ENCODE results near the gene ATAD5.
A peak's percentile ranks its signal among the peaks of the same experiment; 100 is the strongest.
"Not testable (repeated sequence)": the region's sequence is repeated elsewhere in the genome, so short reads cannot be mapped to it uniquely, and the experiment has no call there.

The ATAD5 gene, protein sequence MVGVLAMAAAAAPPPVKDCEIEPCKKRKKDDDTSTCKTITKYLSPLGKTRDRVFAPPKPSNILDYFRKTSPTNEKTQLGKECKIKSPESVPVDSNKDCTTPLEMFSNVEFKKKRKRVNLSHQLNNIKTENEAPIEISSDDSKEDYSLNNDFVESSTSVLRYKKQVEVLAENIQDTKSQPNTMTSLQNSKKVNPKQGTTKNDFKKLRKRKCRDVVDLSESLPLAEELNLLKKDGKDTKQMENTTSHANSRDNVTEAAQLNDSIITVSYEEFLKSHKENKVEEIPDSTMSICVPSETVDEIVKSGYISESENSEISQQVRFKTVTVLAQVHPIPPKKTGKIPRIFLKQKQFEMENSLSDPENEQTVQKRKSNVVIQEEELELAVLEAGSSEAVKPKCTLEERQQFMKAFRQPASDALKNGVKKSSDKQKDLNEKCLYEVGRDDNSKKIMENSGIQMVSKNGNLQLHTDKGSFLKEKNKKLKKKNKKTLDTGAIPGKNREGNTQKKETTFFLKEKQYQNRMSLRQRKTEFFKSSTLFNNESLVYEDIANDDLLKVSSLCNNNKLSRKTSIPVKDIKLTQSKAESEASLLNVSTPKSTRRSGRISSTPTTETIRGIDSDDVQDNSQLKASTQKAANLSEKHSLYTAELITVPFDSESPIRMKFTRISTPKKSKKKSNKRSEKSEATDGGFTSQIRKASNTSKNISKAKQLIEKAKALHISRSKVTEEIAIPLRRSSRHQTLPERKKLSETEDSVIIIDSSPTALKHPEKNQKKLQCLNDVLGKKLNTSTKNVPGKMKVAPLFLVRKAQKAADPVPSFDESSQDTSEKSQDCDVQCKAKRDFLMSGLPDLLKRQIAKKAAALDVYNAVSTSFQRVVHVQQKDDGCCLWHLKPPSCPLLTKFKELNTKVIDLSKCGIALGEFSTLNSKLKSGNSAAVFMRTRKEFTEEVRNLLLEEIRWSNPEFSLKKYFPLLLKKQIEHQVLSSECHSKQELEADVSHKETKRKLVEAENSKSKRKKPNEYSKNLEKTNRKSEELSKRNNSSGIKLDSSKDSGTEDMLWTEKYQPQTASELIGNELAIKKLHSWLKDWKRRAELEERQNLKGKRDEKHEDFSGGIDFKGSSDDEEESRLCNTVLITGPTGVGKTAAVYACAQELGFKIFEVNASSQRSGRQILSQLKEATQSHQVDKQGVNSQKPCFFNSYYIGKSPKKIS (N-terminal part only)

GRCh38 chr17:30831663-30832437, at the start of gene ATAD5:
TSS of gene ATAD5 (plus strand) at chr17:30831966. CDS start at chr17:30832348, 382 bp downstream.
- peak; percentile 92 for DNase-seq (ENCODE audit: low spot score)

- DNase-seq (ENCODE audit: low spot score), result no peak
Observed at GRCh38 chr17:30782206-30782605, 49.6 kb upstream of the ATAD5 start.

DNA sequence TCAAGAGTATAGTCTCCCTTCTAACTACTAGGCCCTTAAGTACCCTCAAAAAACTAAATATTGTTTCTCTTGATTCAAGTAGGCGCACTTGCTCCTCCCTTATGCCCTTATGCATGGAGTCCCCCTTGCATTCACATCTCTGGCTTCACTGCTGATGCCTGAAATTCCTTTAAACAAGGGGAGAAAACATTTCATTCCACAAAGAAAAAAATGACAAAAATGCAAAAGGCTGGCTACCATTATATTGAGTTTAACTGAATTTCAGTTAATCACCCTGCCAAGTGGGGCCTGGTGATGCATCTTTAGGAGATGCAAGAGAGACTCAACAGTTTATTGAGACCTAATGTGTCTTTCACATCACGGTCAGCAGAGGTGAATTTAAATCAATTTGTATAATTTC, 42.8 kb upstream of the ATAD5 start:
- no peak for DNase-seq (ENCODE audit: low spot score)

DNA sequence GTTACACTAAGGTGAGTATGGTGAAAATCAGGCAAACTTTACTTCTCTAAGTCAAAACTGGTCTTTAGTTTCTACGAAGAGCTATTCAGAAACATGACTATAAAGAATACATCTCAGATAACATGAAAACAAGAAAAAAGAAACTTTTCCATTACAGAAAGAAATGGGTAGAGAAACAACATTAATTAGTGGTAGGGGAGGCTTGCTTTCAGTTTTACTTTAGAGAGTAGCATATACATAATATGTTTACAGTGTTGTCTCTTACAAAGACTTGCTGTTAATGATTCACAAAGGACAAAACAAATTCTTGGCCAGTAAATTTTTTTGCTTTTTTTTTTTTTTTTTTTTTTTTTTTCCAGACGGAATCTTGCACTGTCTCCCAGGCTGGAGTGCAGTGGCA, 41.5 kb upstream of the ATAD5 start:
- DNase-seq (ENCODE audit: low spot score), result no peak

DNA sequence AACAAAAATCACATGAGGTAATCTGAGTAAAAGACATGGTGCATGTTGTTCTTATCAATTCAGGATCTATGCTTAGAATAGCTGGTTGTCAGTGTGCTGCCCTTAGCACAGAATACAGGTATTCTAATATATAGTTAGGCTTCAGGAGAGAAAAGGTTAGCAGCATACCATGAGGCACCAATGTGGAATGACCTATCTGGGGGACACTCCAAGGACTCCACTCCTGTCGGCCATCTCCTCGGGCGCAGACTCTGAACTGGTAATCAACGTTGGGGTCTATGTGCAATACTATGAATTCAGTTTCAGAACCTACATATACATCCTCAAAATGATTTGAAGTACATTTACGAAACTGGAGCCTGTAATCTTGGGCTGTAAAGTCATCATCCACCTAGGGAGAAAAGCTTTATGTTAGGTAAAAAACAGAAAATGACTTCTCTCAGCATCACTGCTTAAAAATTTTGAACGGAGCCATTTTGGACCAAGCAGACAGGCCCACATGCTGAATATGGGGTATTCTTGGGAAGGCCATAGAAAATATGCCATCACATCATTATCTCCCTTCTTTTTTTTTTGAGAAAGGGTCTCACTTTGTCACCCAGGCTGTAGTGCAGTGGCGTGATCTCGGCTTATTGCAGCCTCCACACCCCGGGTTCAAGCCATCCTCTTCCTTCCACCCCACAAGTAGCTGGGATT, 38.3 kb upstream of the ATAD5 start:
- no peak for DNase-seq (ENCODE audit: low spot score)

DNA sequence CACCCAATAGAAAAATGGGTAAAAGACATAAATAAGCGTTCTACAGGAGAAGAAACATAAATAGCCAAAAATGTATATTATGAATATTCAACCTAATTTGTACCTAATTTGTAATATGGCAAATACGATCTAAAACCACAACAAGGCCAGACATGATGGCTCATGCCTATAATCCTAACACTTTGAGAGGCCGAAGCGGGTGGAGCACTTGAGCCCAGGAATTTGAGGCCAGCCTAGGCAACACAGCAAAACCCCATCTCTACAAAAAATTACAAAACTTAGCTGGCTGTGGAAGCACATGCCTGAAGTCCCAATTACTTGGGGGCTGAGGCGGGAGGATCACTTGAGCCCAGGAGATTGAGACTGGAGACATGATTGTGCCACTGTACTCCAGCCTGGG, 37.4 kb upstream of the ATAD5 start:
- DNase-seq (ENCODE audit: low spot score), result no peak

- no peak for DNase-seq (ENCODE audit: low spot score)
Observed at GRCh38 chr17:30796016-30796415, 35.8 kb upstream of the ATAD5 start.

GRCh38 chr17:30801671-30802070, 30.1 kb upstream of the ATAD5 start:
- DNase-seq (ENCODE audit: low spot score), result no peak

DNA sequence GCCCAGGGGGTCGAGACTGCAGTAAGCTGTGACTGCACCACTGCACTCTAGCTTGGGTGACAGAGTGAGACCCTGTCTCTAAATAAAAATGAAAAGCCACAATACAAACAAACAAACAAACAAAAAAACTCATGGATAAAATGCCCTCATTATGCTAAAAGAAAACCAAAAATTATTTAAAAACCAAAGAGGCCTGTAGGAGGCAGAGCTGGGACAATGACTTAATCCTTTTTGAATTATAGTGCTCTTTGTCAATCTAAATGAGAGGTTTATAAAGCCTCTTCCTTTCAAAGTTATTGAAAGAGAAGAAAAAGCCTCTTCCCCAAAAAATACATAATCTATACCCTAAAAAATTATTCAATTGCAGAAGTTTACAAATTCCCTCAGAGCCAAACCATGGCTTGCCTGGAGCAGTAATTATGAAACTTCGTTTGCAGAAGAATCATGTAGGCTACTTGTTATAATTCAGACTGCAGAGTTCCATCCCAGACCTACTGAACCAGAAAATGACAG, 25.8 kb upstream of the ATAD5 start:
- no peak for DNase-seq (ENCODE audit: low spot score)

GRCh38 chr17:30807896-30808295, 23.9 kb upstream of the ATAD5 start:
- DNase-seq (ENCODE audit: low spot score), result no peak

DNA sequence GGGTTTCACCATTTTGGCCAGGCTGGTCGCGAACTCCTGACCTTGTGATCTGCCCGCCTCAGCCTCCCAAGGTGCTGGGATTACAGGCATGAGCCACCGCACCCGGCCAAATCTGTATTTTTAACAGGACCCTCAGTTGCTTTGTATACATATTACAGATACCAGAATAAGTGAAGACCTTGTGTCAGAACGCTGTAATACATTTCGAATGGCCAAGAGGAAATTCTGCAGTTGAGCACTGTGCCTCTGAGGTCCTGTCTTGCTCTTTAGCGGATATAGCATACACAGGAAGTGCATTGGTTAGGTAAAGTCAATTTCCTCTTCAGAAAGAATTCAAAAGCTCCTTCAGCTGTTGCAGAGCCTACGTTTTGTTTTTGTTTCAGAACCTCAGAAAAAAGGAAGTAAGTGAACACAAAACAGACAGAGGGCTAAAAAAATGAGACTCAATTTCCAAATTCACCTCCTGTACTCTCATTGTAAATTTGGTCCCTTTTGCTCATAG, 22.9 kb upstream of the ATAD5 start:
- DNase-seq (ENCODE audit: low spot score), result no peak

GRCh38 chr17:30809867-30810266, 21.9 kb upstream of the ATAD5 start:
- DNase-seq (ENCODE audit: low spot score), result no peak

GRCh38 chr17:30812218-30813177, 19.3 kb upstream of the ATAD5 start:
- DNase-seq (ENCODE audit: low spot score), result no peak

DNA sequence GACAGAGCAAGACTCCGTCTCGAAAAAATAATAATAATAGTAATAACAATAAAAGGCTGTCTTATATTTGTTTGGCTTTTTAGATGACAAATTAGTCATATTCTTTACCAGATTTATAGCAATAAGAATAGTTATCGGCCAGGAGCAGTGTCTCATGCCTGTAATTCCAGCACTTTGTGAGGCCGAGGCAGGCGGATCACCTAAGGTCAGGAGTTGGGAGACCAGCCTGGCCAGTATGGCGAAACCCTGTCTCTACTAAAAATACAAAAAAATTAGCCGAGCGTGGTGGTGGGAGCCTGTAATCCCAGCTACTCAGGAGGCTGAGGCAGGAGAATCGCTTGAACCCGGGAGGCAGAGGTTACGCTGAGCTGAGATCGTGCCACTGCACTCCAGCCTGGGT, 17.5 kb upstream of the ATAD5 start:
- not testable (repeated sequence) for DNase-seq (ENCODE audit: low spot score)

DNA sequence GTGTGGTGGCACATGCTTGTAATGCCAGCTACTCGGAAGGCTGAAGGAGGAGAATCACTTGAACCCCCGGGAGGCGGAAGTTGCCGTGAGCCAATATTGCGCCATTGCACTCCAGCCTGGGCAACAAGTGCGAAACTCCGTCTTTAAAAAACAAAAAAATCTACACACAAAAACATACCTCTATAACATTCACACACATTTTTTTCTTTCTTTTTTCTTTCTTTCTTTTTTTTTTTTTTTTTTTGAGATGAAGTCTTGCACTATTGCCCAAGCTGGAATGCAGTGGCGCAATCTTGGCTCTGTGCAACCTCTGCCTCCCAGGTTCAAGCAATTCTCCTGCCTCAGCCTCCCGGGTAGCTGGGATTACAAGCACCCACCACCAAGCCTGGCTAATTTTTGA, 16.9 kb upstream of the ATAD5 start:
- DNase-seq (ENCODE audit: low spot score), result not testable (repeated sequence)

GRCh38 chr17:30816165-30816564, 15.6 kb upstream of the ATAD5 start:
- no peak for DNase-seq (ENCODE audit: low spot score)

DNA sequence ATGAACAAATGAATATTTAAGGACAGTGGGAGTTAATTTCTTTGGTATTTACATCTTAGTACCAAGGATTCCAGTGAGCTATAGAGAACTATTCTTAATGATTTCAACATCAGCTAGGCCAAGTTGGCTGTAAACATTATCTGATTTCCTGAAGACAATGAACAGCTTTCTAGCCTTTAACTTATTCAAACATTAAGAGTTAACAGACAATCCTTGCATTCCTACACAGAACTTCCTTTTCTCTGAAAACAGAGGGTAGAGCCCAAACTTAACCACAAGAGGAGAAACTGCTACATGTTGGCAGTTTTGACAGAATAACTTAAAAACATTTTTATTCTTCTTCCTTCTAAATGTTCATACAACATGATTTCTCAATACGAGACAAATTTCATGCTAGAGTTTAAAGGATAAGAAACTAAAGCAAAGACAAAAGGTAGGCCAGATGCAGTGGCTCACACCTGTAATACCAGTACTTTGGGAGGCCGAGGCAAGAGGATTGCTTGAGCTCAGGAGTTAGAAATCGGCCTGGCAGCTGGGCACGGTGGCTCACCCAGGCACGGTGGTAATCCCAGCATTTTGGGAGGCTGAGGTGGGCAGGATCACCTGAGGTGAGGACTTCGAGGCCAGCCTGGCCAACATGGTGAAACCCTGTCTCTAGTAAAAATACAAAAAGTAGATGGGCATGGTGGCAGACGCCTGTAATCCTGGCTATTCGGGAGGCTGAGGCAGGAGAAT, 11.6 kb upstream of the ATAD5 start:
- DNase-seq (ENCODE audit: low spot score), result no peak

GRCh38 chr17:30821871-30822723, 9.7 kb upstream of the ATAD5 start:
- DNase-seq (ENCODE audit: low spot score), result no peak
